Lower leg skin (tissue), 4 donors: Measurements from ENCODE around the gene SERINC5. TPM values are rescaled to one million over a fixed set of nuclear protein-coding genes. Genes with fewer than 3 reads are reported as not detected.

Experiments
- DNase-seq, 2 donors: peaks; one replicate each; pipeline ENCODE4 v3.0.0-alpha.2; 2019; ENCODE audit warnings: low spot score in 2 of 2
- H3K4me3 ChIP-seq: fragments of 200-600 bp; sonication (generic); 2 replicates; pipeline ENCODE4 v1.5.1; 2017; ENCODE audit warnings: mild to moderate bottlenecking, low read depth; ENCODE audit not compliant: poor library complexity, severe bottlenecking
- CTCF ChIP-seq, 3 donors: fragments of 450-650 bp; IDR thresholded peaks; one replicate each; pipeline ENCODE4 v1.5.1; 2016; ENCODE audit warnings: antibody characterized with exemption in 3 of 3, mild to moderate bottlenecking in 3 of 3, moderate library complexity in 2 of 3
- POLR2A ChIP-seq, 2 donors: fragments of 450-650 bp; IDR thresholded peaks; one replicate each; pipeline ENCODE4 v1.6.1; 2016 to 2017; ENCODE audit warnings: antibody characterized with exemption in 2 of 2, mild to moderate bottlenecking in 1 of 2, moderate library complexity in 1 of 2
- WGBS, 2 donors: methylation state at CpG; one replicate each; pipeline ENCODE4 v1.1.5; 2018; 5-methylcytosine and 5-hydroxymethylcytosine counted together
- intact Hi-C: fragments of 100-400 bp; cut with DNase I; formaldehyde crosslinking; loops from one replicate; pipeline ENCODE4 v1.15.0; 2023; ENCODE audit warnings: low total_unique reads
- total RNA-seq, 4 donors: library from RNA; depleted of rRNA; stranded (reverse); fragments of >200 nt; gene quantifications; one replicate each; pipeline ENCODE4 v1.1.0, GENCODE V29; 2016

SERINC5 gene
- total RNA-seq, 4 donors from 2014 or later = 49.6 to 61.4 (median 56.3) TPM

DNA sequence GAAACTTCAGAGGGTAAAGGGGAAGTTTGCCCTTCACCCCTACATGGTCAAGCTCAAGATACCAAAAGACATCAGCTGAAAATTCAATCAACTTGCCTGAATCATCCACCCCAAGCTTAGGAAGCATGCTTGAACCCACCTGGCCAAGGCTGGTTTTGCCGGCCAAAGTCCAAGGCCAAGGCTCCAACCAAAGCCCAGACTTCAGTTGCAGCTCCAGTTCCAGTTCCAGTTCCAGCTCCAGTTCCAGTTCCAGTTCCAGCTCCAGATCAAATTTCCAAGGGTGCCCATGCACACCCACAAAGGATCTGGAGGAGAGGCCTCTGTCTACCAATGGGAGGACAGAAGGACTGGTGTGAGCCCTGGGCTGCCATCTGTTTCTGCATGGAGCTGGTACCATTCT, 4.6 kb upstream of the SERINC5 start:
- 90 to 100% methylated on average over 1 of the region's 1 CpG for WGBS, 2 donors
- no peak overlapping the region for H3K4me3 ChIP-seq
- intact Hi-C loops = no loop called here
- TF ChIP-seq CTCF (IDR thresholded peaks at IDR 0.05) (no peak), POLR2A (IDR thresholded peaks at IDR 0.05) (no peak)
- DNase-seq = peak in 1 of 2 donors; percentile 53

DNA sequence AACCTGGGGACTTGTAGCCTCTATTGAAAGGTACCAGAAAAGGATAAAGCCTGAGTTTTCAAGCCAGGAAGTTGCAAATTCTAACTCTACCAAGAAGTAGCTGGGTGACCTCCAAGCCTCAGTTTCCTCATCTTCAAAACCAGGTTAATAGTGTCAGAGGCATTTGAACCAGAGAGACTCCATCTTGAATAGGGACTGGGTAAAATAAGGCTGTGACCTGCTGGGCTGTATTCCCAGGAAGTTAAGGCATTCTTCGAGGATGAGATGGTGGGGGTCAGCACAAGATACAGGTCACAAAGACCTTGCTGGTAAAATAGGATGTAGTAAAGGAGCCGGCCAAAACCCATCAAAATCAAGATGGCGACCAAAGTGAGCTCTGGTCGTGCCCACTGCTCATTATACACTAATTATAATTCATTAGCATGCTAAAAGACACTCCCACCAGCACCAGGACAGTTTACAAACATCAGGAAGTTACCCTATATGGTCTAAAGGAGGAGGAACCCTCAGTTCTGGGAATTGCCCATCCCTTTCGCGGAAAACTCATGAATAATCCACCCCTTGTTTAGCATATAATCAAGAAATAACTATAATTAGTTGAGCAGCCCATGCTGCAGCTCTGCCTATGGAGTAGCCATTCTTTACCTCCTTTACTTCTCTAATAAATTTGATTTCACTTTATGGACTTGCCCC, 3.8 kb upstream of the SERINC5 start:
- 94 to 97% methylated on average over 6 of the region's 6 CpGs for WGBS, 2 donors
- intact Hi-C loops = no loop called here
- H3K4me3 ChIP-seq = no peak overlapping the region
- TF ChIP-seq POLR2A (IDR thresholded peaks at IDR 0.05) (no peak), CTCF (IDR thresholded peaks at IDR 0.05) (no peak)
- DNase-seq = peak in 1 of 2 donors; percentile 29

DNA sequence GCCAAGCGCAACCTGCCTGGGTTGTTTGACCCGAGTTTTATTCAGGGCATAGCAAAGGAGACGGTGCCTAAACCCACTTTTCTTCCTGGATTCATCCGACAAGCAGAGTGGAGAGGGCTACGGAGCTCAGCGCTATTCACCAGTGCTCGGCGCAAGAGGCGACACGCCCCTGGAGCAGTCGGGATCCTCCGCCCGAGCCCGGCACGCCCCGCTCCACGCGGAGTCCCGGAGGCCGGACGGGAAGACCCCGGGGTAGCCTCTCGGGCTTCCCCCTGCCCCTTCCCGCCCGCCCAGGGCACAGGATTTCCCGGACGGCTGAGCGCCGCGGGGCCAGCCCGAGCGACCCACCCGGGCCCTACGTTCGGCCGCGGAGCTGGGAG, 427 bp downstream of the SERINC5 start:
- intact Hi-C loops = no loop called here
- 0% methylated on average over 8 to 10 of the region's 37 CpGs for WGBS, 2 donors
- peak overlapping the region; percentile 47 for H3K4me3 ChIP-seq
- TF ChIP-seq CTCF (IDR thresholded peaks at IDR 0.05) = no peak
- no peak for TF ChIP-seq POLR2A (IDR thresholded peaks at IDR 0.05)
- peak; percentile 57 to 95 for DNase-seq

- intact Hi-C loops = no loop called here
- H3K4me3 ChIP-seq = peak overlapping the region; percentile 47
- WGBS, 2 donors = 0 to 1% methylated on average over 23 of the region's 23 CpGs
- DNase-seq = peak; percentile 48 to 89
- TF ChIP-seq CTCF (IDR thresholded peaks at IDR 0.05) (no peak), POLR2A (IDR thresholded peaks at IDR 0.05) (no peak)
Observed at GRCh38 chr5:80254767-80255430, 949 bp downstream of the SERINC5 start.

GRCh38 chr5:80251636-80252035, 4.2 kb downstream of the SERINC5 start:
- DNase-seq = peak in 1 of 2 donors; percentile 25
- H3K4me3 ChIP-seq = no peak overlapping the region
- no peak for TF ChIP-seq POLR2A (IDR thresholded peaks at IDR 0.05)
- TF ChIP-seq CTCF (IDR thresholded peaks at IDR 0.05) = no peak
- 68% methylated on average over 8 of the region's 8 CpGs for WGBS, 2 donors
- intact Hi-C loops = no loop called here
